T-helper 17 cell (primary cell): ENCODE results near the gene UBTD1. TPM values are rescaled to one million over a fixed set of nuclear protein-coding genes. Genes with fewer than 3 reads are reported as not detected.

Experiments
- ATAC-seq: fragments of 150-1000 bp; cut with Tn5 transposase; 2 replicates; pipeline ENCODE4 v1.10.0; 2021; ENCODE audit warnings: mild to moderate bottlenecking, moderate library complexity
- DNase-seq, 3 donors: peaks; one replicate each; pipeline versions ENCODE4 v3.0.0 to v3.0.0-alpha.2; 2020 to 2021
- H3K9me3 ChIP-seq: one replicate; pipeline ENCODE4 v1.7.0; 2013; ENCODE audit warnings: low read length, mild to moderate bottlenecking; ENCODE audit not compliant: control insufficient read depth, poor library complexity, severe bottlenecking
- H3K27ac Mint-ChIP-seq: one replicate; pipeline ENCODE4 v1.8.0; 2022; ENCODE audit warnings: mild to moderate bottlenecking, moderate library complexity, mixed read lengths
- H3K27me3 Mint-ChIP-seq: one replicate; pipeline ENCODE4 v1.8.0; 2022; ENCODE audit warnings: mixed read lengths
- H3K36me3 Mint-ChIP-seq: one replicate; pipeline ENCODE4 v1.8.0; 2022; ENCODE audit warnings: low read depth, mixed read lengths
- H3K4me1 Mint-ChIP-seq: one replicate; pipeline ENCODE4 v1.8.0; 2022; ENCODE audit warnings: mild to moderate bottlenecking, mixed read lengths
- H3K4me3 Mint-ChIP-seq: one replicate; pipeline ENCODE4 v1.8.0; 2022; ENCODE audit warnings: mild to moderate bottlenecking, moderate library complexity, mixed read lengths
- total RNA-seq, 4 donors: library from RNA in 2 of 4; stranded (reverse) in 2 of 4; gene quantifications; one replicate each; pipeline ENCODE4 v1.2.3 and lab custom pipeline; 2022 to 2026

The UBTD1 gene
- total RNA-seq, 2 donors from 2014 or later, result 1.1 to 1.4 TPM

DNA sequence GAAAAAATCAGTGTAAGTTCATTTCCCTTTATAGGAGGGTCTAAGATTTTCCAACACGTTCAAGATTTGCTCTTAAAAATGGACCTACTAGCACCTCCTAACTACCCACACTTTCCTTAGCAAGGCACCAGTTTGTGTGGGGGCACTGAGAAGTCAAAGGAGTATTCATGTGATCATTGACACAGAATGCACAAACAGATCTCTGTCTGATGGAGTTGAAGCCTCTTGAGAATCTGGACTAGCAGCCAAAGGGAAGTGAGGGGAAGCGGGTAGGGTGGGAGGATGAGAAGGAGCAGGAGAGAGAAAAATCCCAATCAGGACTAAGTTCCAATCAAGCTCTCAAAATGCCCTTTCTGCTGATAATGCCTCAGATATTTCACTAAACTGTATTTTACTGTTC is 4.6 kb upstream of the UBTD1 start:
- Mint-ChIP-seq H3K4me3 (no peak overlapping the region), H3K27me3 (no peaks in the 10 kb centered on the region)
- ATAC-seq, result no peak

DNA sequence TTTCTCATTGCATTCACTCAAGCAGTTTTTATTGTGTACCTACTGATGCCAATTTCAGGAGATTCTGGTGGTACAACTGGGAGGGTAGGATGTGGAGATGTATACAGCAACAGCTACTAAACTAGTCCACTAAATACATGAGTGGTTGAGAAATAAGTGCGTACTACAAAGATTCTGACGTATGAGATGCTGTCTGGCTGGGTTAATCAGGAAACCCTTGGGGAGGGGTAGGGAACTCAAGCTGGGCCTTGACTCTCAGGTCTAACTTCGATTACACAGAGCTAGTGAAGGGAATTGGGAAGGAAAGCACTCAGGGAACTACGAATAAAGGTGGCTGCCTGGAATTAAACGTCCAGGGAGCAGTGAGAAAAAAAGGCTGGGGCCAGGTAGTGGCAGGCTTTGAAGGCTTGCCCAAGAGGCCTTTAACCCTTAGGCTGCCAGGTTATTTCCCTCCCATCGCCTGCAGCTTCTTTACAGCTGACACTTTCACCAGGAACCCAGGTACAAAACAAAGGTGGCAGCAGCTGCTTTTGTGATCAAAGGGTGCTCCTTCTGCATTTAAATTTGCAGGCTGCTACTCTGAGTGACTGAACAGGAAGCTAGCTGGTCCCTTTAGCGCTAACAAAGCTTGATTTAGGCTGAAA is 3.7 kb upstream of the UBTD1 start:
- Mint-ChIP-seq H3K36me3 (no peaks in the 10 kb centered on the region), H3K4me1 (peaks cover 38% of the 10 kb centered on the region), H3K27me3 (peaks cover 3% of the 10 kb centered on the region), H3K4me3 (peak overlapping the region; percentile 65), H3K27ac (peak overlapping the region; percentile 80)
- ATAC-seq (no peak), DNase-seq (no peak)
- H3K9me3 ChIP-seq, result no peaks in the 10 kb centered on the region

More for the DNA sequence above, 4.6 kb upstream of the UBTD1 start:
- no peaks in the 10 kb centered on the region for H3K36me3 Mint-ChIP-seq
- no peak for DNase-seq
- H3K9me3 ChIP-seq, result no peaks in the 10 kb centered on the region
- H3K4me1 Mint-ChIP-seq, result peaks cover 39% of the 10 kb centered on the region
- peak overlapping the region; percentile 80 for H3K27ac Mint-ChIP-seq

DNA sequence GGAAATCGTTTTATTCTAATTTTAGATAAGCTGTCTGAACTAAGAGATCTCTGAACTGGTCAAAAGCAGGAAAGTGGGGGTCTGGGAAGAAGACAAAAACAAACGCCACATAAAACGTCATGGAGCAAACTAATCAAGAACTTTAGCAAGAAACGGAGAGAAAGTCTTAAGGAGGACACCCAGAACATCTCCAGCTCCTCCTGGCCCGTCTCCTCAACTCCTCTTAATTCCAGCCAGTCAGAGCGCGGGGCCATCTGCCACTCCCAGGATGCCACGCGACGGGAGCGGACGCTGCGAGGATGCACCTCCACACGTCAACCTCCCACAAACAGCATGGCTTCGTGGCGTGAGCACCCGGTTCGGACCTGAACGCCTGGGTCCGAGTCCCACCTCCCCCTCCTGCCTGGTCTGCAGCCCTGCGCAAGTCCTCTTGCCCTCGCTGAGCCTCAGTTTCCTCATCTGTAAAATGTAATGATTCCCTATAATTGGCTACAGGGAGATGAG is 1.1 kb upstream of the UBTD1 start:
- peak overlapping the region; percentile 98 for H3K4me3 Mint-ChIP-seq
- no peaks in the 10 kb centered on the region for H3K9me3 ChIP-seq
- peak; percentile 5 for ATAC-seq
- peaks cover 45% of the 10 kb centered on the region for H3K4me1 Mint-ChIP-seq
- H3K27me3 Mint-ChIP-seq, result peaks cover 28% of the 10 kb centered on the region
- DNase-seq, result peak; percentile 35 to 55 (median 53)
- peaks cover 3% of the 10 kb centered on the region for H3K36me3 Mint-ChIP-seq
- peak overlapping the region; percentile 91 for H3K27ac Mint-ChIP-seq

DNA sequence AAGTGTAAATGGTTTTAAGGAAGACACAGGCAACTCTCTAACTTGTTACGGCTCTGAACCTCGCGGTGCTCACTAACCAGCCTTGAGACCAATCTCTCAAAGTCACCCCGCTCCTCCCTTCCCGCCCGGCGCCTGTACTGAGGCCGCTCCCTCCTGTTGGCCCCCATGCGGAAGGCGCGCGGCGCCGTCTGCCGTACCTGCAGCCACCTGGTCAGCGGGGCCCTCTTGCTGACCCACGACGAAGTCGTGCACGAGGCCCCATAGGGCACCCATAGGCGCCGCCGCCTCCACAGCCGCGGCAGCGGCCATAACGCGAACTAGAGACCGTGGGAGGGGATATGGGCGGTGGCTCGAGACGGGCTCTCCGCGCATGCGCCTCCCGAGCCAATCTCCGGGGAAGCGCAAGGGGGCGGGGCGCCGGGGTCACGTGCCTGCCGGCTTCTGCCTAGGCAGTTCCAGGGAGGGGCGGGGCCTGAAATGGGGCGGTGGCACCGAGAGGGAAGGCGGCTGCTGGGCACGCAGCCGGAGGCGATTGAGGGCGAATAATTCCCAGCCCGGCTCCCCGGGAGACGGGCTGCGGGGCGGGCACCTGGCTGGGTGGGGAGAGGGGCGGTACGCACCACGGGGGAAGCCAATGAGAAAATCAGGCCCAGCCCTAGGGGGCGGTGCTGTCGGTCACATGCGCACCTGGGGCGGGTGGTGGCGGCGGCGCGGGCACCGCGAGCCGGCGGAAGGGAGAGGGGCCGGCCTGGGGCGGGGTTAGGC is 466 bp upstream of the UBTD1 start, which contains the start of gene MMS19:
TSS of gene MMS19 (minus strand) at position 347 of the 765 bp plus-strand sequence. CDS start at position 309, 38 bp downstream.
- Mint-ChIP-seq H3K36me3 (peaks cover 3% of the 10 kb centered on the region), H3K4me1 (peaks cover 45% of the 10 kb centered on the region), H3K4me3 (peak within 1 kb of the TSS; percentile 98), H3K27me3 (peaks cover 33% of the 10 kb centered on the region), H3K27ac (peak within 1 kb of the TSS; percentile 91)
- no peaks in the 10 kb centered on the region for H3K9me3 ChIP-seq
- DNase-seq, result peak; percentile 99 to 100 (median 99)
- peak; percentile 88 for ATAC-seq

DNA sequence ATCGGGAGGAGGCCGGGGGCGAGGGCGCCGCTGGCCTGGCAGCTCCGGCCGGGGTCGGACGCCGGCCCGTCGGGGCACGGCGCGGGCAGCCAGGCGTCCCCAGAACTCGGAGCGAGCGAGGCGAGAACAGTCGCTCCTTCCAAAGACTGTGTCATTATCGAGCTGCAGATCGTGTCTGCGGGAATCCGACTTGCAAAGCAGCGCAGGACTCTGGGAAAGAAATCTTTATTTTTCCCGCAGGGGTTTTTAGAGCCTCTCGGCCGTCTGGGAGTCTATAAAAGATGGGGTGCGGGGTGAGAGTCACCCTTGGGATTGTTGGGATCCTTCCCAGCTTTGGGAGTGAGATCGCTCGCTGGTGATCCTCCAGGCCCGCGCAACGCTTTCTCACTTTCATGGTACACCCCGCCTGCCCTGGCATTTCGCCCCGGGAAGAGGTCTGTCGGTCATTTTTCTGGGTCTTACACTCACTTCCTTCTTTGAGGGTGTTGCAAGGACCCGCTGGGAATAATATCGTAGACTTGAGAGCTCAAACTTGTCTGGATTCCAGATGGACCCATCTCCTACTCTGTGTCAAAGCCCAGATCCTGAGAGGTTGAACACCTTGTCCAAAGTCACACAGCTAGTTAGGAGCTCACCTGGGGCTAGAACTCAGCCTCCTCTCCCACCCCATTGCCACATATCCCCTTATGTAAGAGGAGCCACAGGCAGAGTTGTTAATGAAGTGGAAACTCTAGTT is 1.0 kb downstream of the UBTD1 start:
- H3K27ac Mint-ChIP-seq, result no peak overlapping the region
- peaks cover 36% of the 10 kb centered on the region for H3K27me3 Mint-ChIP-seq
- H3K4me1 Mint-ChIP-seq, result peaks cover 37% of the 10 kb centered on the region
- ATAC-seq (no peak), DNase-seq (no peak)
- H3K4me3 Mint-ChIP-seq, result peak overlapping the region; percentile 81
- H3K9me3 ChIP-seq, result no peaks in the 10 kb centered on the region
- H3K36me3 Mint-ChIP-seq, result peaks cover 3% of the 10 kb centered on the region

DNA sequence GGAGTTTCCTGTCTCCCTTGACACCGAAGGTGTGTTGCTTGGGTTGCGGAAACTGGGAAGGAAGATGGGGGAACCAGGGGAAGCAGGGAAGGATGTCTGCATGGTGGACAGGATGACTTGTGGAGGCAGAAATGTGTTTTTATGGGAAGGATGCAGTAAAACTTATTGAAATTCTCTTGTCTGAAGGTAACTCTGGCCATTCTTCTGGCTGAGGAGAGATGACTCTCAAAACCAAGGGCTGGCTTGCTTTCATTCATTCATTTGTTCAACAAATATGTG is 1.5 kb downstream of the UBTD1 start:
- Mint-ChIP-seq H3K27me3 (peaks cover 36% of the 10 kb centered on the region), H3K4me1 (peaks cover 32% of the 10 kb centered on the region), H3K4me3 (peak overlapping the region; percentile 81), H3K36me3 (peaks cover 3% of the 10 kb centered on the region), H3K27ac (no peak overlapping the region)
- H3K9me3 ChIP-seq, result no peaks in the 10 kb centered on the region
- DNase-seq (no peak), ATAC-seq (no peak)

DNA sequence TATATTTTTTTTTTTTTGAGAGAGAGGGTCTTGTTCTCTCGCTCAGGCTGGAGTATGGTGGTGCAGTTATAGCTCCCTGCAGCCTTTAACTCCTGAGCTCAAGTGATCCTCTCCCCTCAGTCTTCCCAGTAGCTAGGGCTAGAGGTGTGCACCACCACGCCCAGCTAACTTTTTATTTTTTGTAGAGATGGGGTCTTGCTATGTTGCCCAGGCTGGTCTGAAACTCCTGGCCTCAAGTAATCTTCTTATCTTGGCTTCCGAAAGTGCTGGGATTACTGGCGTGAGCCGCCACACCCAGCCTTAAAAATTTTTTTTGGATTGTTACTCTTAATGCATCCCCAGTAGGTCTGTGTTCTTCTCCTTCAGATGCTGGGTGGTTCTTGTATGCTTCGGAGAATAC is 4.2 kb downstream of the UBTD1 start:
- no peak overlapping the region for H3K27ac Mint-ChIP-seq
- no peak for DNase-seq
- H3K4me1 Mint-ChIP-seq, result peaks cover 18% of the 10 kb centered on the region
- H3K9me3 ChIP-seq, result no peaks in the 10 kb centered on the region
- H3K4me3 Mint-ChIP-seq, result no peak overlapping the region
- peaks cover 43% of the 10 kb centered on the region for H3K27me3 Mint-ChIP-seq
- no peak for ATAC-seq
- H3K36me3 Mint-ChIP-seq, result peaks cover 3% of the 10 kb centered on the region

DNA sequence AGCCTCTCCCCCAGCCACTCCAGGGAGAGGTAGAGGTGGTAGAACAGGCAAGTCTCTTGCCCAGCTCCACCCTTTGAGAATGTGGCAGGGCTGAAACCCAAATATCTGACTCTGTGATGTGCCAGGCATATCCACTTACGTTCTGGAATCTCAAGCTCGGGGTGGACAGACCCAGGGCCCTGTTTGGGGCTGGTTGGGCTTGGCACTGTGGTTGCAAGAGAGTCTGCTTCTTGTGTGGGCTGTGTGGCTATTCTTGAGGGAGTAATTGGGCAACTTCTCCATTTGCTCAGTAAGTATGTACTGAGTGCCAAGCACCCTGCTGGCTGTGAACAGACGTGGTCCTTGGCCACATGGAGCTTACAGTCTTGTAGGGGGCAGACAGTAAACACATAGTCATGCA is 4.7 kb downstream of the UBTD1 start:
- no peak overlapping the region for H3K27ac Mint-ChIP-seq
- H3K4me3 Mint-ChIP-seq, result no peak overlapping the region
- H3K36me3 Mint-ChIP-seq, result peaks cover 3% of the 10 kb centered on the region
- no peak for ATAC-seq
- peaks cover 15% of the 10 kb centered on the region for H3K4me1 Mint-ChIP-seq
- H3K27me3 Mint-ChIP-seq, result peaks cover 43% of the 10 kb centered on the region
- DNase-seq, result no peak
- H3K9me3 ChIP-seq, result no peaks in the 10 kb centered on the region

DNA sequence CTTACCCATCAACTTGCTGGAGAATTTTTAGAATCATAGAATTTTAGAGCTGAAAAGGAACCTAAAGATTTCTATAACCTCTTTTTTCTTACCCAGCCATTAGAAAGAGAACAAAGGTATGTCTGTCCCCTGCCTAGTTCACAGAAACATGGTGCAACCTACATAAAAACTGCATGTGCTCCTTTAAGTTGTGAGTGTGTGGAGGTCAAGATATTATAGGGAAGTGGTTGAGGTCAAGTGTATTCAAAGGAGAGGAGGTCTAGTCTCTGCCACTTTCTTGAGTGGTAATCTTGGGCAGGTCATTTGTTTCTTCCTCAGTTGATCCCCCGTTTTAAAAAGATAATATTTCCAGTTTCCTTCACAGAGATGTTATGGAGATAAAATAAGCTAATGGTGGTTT is 6.4 kb downstream of the UBTD1 start:
- ATAC-seq (no peak), DNase-seq (no peak)
- peaks cover 3% of the 10 kb centered on the region for H3K36me3 Mint-ChIP-seq
- peaks cover 39% of the 10 kb centered on the region for H3K27me3 Mint-ChIP-seq
- H3K4me1 Mint-ChIP-seq, result peaks cover 11% of the 10 kb centered on the region
- no peak overlapping the region for H3K27ac Mint-ChIP-seq
- H3K9me3 ChIP-seq, result no peaks in the 10 kb centered on the region
- no peak overlapping the region for H3K4me3 Mint-ChIP-seq

DNA sequence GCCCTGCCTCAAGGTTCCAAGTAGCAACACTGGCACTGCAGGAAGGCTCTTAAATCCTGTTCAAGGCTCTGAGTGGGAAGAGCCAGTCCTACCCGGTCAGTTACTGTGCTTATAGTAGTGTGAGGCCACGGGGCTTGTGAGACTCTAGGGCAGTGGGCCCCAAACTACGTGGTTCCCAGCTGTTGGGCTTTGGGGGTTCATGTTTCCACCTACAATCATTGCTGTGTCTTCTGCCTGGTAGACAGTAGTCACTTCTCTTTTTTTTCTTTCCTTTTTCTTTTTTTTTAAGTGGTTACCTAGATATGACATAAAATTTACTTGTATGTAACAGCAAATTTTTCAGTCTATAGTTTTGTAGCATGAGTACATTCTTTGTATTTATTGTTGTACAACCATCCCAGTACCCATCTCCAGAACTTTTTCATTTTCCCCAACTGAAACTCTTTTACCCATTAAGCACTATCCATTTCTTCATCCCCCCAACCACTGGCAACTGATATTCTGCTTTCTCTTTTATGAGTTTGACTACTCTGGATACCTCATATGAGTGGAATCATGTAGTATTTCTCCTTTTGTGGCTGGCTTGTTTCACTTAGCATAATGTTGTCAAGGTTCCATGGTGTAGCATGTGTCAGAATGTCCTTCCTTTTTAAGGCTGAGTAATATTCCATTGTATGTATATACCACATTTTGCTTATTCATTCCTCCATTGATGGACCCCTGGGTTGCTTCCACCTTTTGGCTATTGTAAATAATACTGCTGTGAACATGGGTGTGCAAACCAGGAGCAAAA is 7.7 kb downstream of the UBTD1 start:
- H3K36me3 Mint-ChIP-seq, result peaks cover under 1% of the 10 kb centered on the region
- peaks cover 27% of the 10 kb centered on the region for H3K27me3 Mint-ChIP-seq
- no peaks in the 10 kb centered on the region for H3K9me3 ChIP-seq
- DNase-seq (no peak), ATAC-seq (no peak)
- no peak overlapping the region for H3K27ac Mint-ChIP-seq
- H3K4me3 Mint-ChIP-seq, result no peak overlapping the region
- H3K4me1 Mint-ChIP-seq, result peaks cover 1% of the 10 kb centered on the region

DNA sequence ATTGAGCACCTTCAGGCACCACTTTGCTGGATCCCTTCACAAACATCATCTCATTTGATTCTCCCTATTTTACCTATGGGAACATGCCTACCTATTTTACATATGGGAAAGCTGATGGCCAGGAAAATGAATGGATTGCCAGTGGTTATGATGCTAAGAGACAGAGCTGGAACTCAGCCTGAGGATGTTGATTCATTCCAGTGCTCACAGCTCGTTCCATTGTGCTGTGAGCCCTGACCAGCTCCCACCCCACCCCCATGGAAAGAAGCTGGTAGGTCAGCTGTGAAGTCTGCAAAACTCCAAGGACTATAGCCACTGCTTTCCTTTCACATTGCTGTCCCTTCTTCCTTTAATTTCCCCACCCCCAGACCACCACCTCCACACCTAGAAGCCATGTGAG is 9.6 kb downstream of the UBTD1 start:
- H3K4me3 Mint-ChIP-seq, result no peak overlapping the region
- H3K4me1 Mint-ChIP-seq, result peaks cover 5% of the 10 kb centered on the region
- peaks cover 5% of the 10 kb centered on the region for H3K36me3 Mint-ChIP-seq
- H3K9me3 ChIP-seq, result no peaks in the 10 kb centered on the region
- ATAC-seq (no peak), DNase-seq (no peak)
- peaks cover 15% of the 10 kb centered on the region for H3K27me3 Mint-ChIP-seq
- H3K27ac Mint-ChIP-seq, result no peak overlapping the region

DNA sequence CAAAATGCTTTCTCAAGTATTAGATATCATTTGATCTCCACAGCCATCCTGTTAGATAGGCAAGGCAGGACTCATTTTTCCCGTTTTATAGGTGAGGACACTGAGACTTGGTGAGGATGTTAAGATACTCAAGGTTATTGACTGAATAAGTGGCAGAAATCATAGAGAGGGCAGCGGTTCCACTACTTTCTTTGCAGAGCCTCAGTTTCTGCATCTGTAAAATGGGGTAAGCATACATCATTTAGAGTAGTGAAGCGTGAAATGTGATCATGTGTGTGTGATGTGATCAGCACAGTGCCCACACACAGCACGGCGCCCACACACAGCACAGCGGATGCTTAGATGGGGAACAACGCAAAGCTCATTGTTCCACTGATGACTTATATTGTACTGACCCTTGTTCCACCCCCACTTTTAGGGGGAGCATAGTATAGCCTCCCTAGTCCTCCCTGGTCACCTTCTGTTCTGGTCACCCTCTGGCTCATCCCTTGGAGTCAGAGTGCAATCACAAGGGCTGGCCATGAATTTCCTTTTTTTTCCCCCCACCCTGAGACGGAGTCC is 10.5 kb downstream of the UBTD1 start:
- Mint-ChIP-seq H3K36me3 (peaks cover 5% of the 10 kb centered on the region), H3K4me1 (peaks cover 6% of the 10 kb centered on the region), H3K27ac (no peak overlapping the region), H3K27me3 (peaks cover 14% of the 10 kb centered on the region), H3K4me3 (no peak overlapping the region)
- DNase-seq (no peak), ATAC-seq (no peak)
- no peaks in the 10 kb centered on the region for H3K9me3 ChIP-seq
